ENCODE measurements around the gene SORCS1. TPM values are rescaled to one million over a fixed set of nuclear protein-coding genes. Genes with fewer than 3 reads are reported as not detected.

Gene SORCS1
- total RNA-seq, 1 donor from 2014 or later: 11.1 TPM

GRCh38 chr10:106708506-106708905, 456.0 kb downstream of the SORCS1 start:
- Histone ChIP-seq H3K36me3 (no peaks in the 10 kb centered on the region), H3K9me3 (ENCODE audit: low read depth) (no peaks in the 10 kb centered on the region), H3K4me1 (peaks cover 10% of the 10 kb centered on the region), H3K27ac (no peak overlapping the region), H3K79me2 (ENCODE audit: low read depth) (no peaks in the 10 kb centered on the region), H2AFZ (replicated peaks) (no peak overlapping the region), H3K9ac (no peak overlapping the region), H3K4me2 (no peak overlapping the region), H3K27me3 (no peaks in the 10 kb centered on the region), H3F3A (ENCODE audit: low read depth) (peaks cover 3% of the 10 kb centered on the region), H4K20me1 (ENCODE audit: low read depth) (no peaks in the 10 kb centered on the region), H3K4me3 (no peak overlapping the region)
- TF ChIP-seq, protein P1, sequence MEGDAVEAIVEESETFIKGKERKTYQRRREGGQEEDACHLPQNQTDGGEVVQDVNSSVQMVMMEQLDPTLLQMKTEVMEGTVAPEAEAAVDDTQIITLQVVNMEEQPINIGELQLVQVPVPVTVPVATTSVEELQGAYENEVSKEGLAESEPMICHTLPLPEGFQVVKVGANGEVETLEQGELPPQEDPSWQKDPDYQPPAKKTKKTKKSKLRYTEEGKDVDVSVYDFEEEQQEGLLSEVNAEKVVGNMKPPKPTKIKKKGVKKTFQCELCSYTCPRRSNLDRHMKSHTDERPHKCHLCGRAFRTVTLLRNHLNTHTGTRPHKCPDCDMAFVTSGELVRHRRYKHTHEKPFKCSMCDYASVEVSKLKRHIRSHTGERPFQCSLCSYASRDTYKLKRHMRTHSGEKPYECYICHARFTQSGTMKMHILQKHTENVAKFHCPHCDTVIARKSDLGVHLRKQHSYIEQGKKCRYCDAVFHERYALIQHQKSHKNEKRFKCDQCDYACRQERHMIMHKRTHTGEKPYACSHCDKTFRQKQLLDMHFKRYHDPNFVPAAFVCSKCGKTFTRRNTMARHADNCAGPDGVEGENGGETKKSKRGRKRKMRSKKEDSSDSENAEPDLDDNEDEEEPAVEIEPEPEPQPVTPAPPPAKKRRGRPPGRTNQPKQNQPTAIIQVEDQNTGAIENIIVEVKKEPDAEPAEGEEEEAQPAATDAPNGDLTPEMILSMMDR (IDR thresholded peaks at IDR 0.05): no peak
- TF ChIP-seq EZH2 (IDR thresholded peaks at IDR 0.05): no peak
- TF ChIP-seq EZH2phosphoT487 (IDR thresholded peaks at IDR 0.05): no peak
- no peak overlapping the region for H3K4me3 Mint-ChIP-seq
- no peak overlapping the region for H3K27ac Mint-ChIP-seq
- DNase-seq (ENCODE audit: low spot score): no peak
- peaks cover 14% of the 10 kb centered on the region for H3K4me1 Mint-ChIP-seq
- H3K27me3 Mint-ChIP-seq (ENCODE audit: insufficient read depth, low read depth): no peaks in the 10 kb centered on the region
- H3K9me3 Mint-ChIP-seq: peaks cover 2% of the 10 kb centered on the region
- H3K36me3 Mint-ChIP-seq: peaks cover 2% of the 10 kb centered on the region

DNA sequence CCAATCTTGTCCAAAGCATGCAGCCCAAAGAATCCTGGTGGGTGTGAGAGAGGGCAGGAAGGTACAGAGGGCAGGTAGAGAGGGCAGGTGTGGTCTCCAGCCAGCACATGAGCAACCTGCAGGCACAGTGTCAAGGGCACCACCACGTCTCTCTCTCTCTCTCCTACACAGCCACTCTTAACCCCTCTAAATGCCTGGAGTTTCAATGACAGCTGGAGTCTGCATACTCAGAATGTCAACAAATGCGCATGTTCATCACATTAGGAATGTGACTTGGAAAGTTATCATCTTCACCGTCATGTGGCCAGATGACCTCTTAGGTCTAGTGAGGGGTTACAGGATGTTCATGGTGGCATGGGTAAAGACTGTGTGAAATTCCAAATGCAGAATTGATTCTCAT, 456.8 kb downstream of the SORCS1 start:
- Histone ChIP-seq H3K27ac (no peak overlapping the region), H3K4me2 (no peak overlapping the region), H3K9me3 (ENCODE audit: low read depth) (no peaks in the 10 kb centered on the region), H3K4me3 (no peak overlapping the region), H4K20me1 (ENCODE audit: low read depth) (no peaks in the 10 kb centered on the region), H2AFZ (replicated peaks) (no peak overlapping the region), H3K27me3 (no peaks in the 10 kb centered on the region), H3F3A (ENCODE audit: low read depth) (peaks cover 3% of the 10 kb centered on the region), H3K4me1 (peaks cover 12% of the 10 kb centered on the region), H3K9ac (no peak overlapping the region), H3K79me2 (ENCODE audit: low read depth) (no peaks in the 10 kb centered on the region), H3K36me3 (no peaks in the 10 kb centered on the region)
- Mint-ChIP-seq H3K4me3 (no peak overlapping the region), H3K27me3 (ENCODE audit: insufficient read depth, low read depth) (no peaks in the 10 kb centered on the region), H3K4me1 (peaks cover 14% of the 10 kb centered on the region), H3K27ac (no peak overlapping the region), H3K9me3 (peaks cover 2% of the 10 kb centered on the region), H3K36me3 (peaks cover 2% of the 10 kb centered on the region)
- no peak for DNase-seq (ENCODE audit: low spot score)
- TF ChIP-seq EZH2phosphoT487 (IDR thresholded peaks at IDR 0.05): no peak
- TF ChIP-seq EZH2 (IDR thresholded peaks at IDR 0.05): no peak
- TF ChIP-seq, protein P1 (IDR thresholded peaks at IDR 0.05): no peak

DNA sequence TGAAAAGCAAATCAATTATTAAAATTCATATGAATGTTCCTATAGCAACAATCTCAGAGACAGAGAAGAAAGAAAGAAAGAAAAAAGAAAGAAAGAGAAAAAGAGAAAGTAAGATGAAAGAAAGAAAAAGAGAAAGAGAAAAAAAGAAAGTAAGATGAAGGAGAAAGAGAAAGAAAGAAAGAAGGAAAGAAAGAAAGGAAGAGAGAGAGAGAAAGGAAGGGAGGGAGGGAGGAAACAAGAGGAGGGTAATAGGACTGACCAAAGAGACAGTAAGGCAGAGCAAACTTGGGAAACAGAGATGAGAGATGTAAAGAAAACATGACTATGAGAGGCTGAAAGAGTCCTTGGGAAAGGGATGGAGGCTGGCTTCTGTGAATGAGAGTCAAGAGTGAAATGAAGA, 458.4 kb downstream of the SORCS1 start:
- Histone ChIP-seq H3F3A (ENCODE audit: low read depth) (peaks cover 3% of the 10 kb centered on the region), H3K9me3 (ENCODE audit: low read depth) (no peaks in the 10 kb centered on the region), H3K4me3 (no peak overlapping the region), H3K4me2 (no peak overlapping the region), H3K27ac (no peak overlapping the region), H3K27me3 (no peaks in the 10 kb centered on the region), H3K4me1 (peaks cover 12% of the 10 kb centered on the region), H3K36me3 (no peaks in the 10 kb centered on the region), H2AFZ (replicated peaks) (no peak overlapping the region), H4K20me1 (ENCODE audit: low read depth) (no peaks in the 10 kb centered on the region), H3K79me2 (ENCODE audit: low read depth) (no peaks in the 10 kb centered on the region), H3K9ac (no peak overlapping the region)
- Mint-ChIP-seq H3K9me3 (peaks cover 2% of the 10 kb centered on the region), H3K36me3 (no peaks in the 10 kb centered on the region), H3K4me1 (peaks cover 14% of the 10 kb centered on the region), H3K4me3 (no peak overlapping the region), H3K27me3 (ENCODE audit: insufficient read depth, low read depth) (peaks cover 2% of the 10 kb centered on the region), H3K27ac (no peak overlapping the region)
- DNase-seq (ENCODE audit: low spot score): no peak
- no peak for TF ChIP-seq EZH2phosphoT487 (IDR thresholded peaks at IDR 0.05)
- no peak for TF ChIP-seq EZH2 (IDR thresholded peaks at IDR 0.05)
- TF ChIP-seq, protein P1 (IDR thresholded peaks at IDR 0.05): no peak

All from neural progenitor cell (in vitro differentiated cells).